COLO668 (cell line): ENCODE results near the gene KIF2C.
"Not testable (repeated sequence)": the region's sequence is repeated elsewhere in the genome, so short reads cannot be mapped to it uniquely, and the experiment has no call there.

Experiments used
- DNase-seq: peaks from one replicate; lab custom pipeline; 2025; ENCODE audit not compliant: unreplicated experiment; lab: John Stamatoyannopoulos, UW

Gene KIF2C

GRCh38 chr1:44792736-44793502 lies 53.3 kb downstream of the KIF2C start:
- DNase-seq: no peak

GRCh38 chr1:44797886-44798285 lies 58.2 kb downstream of the KIF2C start:
- not testable (repeated sequence) for DNase-seq

DNA sequence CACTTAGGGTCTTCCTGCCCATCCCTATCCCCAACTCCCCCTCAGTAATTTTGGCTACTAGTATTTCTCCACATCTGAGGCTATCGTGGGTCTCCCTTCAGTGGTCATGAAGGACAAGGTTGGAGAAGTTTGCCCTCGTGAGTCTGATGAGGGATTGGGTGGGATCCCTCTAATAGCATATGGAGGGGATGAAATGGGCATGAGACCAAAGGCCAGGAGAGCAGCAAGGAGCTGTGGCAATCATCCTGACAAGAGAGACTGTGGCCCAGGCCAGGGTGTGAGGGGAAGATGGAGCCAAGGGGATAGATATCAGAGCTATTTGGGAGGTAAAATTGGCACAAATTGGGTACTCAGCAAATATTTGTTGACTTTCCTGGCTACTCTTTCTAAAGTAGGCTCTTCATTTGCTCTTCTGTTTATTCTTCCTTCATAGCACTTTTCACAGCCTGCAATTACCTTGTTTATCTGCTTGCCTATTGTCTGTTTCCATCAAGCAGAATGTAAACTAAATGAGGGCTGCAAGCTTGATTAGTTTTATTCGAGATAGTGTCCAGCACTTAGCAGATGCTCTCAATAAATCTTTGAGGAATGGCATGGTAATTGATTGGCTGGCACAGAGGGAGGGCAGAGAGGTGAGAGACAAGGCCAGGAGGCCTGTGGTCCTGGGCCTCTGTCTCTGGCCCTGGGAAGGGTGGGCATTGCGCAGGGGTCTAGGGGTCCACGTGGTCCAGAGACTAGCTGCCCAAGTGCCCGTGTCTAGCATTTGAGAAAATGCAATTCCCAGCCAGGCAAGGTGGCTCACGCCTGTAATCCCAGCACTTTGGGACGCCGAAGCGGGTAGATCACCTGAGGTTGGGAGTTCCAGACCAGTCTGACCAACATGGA lies 59.1 kb downstream of the KIF2C start:
- no peak for DNase-seq

DNA sequence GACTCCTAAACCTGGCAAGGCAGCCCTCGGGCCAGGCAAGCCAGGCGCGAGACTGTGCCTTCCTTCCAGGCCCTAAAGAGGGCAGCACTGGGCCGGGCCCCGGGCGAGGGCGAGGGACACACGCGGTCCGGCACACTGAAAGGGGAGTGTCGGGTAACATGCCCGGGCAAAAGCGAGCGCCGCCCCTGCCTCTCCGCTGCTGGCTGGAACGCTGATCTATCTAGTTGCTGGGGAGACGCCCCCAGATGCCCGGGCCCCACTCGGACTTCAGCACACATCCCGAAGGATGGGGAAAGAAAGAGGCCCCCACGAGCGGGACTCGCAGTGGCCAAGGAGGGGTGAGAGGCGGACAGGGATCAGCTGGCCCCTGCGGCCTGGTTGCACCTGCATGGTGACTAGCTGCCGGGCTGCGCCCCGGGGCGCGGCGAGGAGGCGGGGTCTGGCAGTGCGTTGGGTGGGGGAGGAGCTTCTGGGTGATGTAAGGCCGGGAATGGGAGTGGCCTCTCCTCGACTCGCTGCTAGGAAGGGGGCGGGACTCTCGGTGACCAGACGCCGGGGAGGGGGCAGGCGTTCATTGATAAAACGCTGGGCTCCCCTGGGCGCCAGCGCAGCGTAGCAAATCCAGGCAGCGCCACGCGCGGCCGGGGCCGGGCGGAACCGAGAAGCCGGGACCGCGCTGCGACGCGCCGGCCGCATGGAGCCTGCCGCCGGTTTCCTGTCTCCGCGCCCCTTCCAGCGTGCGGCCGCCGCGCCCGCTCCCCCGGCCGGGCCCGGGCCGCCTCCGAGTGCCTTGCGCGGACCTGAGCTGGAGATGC lies 60.3 kb downstream of the KIF2C start, which contains the start of gene PLK3:
Gene PLK3, plus strand, starts transcription at position 608 of the 815 bp plus-strand sequence. Its CDS starts 87 bp downstream, at position 695.
- DNase-seq: peak; percentile 100

GRCh38 chr1:44801491-44802305 lies 62.1 kb downstream of the KIF2C start:
- no peak for DNase-seq

DNA sequence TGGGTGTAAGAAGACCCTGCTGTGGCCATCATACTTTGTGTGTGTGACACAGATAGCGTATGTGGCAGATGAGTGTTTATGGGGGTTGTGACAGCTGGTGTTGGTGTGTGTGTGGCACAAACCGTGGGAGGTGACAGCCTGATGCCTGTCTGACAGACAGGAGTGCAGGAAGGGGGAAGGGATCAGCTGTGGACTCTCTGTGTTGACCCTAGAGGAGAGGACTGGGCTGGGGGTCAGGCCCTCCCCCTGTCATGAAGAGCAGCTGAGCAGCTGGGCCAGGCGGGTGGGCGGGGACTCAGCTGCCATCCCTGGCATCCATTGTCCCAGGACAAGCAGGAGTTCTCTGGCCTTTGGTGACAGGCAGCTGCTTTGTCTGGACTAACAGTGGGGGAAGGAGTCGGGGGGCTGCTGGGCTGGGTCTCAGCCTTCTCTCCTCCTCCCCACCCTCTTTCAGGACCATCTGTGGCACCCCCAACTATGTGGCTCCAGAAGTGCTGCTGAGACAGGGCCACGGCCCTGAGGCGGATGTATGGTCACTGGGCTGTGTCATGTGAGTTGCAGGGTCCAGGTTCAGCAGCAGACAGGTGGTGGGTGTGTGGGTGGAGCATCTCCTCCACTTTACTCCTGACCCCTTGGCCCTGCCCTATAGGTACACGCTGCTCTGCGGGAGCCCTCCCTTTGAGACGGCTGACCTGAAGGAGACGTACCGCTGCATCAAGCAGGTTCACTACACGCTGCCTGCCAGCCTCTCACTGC lies 62.8 kb downstream of the KIF2C start:
- DNase-seq: no peak

- DNase-seq: no peak
Measured at GRCh38 chr1:44803062-44803311, 63.4 kb downstream of the KIF2C start.

DNA sequence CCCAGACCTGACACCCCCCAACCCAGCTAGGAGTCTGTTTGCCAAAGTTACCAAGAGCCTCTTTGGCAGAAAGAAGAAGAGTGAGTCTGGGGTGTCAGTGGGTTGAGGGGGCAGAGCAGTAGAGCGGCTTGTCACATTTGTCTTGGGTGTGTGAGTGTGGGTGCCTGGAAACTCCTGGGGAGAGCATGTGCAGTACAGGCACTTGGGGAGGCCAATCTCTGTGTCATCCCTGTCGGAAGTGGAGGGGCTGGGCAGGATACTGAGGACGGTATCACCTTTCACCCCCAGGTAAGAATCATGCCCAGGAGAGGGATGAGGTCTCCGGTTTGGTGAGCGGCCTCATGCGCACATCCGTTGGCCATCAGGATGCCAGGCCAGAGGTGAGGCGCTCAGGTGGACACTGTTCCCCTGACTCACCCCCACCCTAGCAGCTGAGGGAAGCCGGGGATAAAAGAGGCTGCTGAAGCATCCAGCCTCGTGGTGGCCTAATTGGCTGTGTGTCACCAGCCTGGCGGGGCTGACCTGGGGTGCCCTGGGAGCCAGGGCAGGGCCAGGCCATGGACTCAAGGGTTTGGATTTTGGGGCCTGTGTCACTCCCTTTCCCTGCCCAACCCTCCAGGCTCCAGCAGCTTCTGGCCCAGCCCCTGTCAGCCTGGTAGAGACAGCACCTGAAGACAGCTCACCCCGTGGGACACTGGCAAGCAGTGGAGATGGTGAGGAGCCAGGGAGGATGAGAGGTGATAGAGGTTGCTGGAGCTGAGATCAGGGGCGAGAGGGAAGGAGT lies 63.9 kb downstream of the KIF2C start:
- no peak for DNase-seq

DNA sequence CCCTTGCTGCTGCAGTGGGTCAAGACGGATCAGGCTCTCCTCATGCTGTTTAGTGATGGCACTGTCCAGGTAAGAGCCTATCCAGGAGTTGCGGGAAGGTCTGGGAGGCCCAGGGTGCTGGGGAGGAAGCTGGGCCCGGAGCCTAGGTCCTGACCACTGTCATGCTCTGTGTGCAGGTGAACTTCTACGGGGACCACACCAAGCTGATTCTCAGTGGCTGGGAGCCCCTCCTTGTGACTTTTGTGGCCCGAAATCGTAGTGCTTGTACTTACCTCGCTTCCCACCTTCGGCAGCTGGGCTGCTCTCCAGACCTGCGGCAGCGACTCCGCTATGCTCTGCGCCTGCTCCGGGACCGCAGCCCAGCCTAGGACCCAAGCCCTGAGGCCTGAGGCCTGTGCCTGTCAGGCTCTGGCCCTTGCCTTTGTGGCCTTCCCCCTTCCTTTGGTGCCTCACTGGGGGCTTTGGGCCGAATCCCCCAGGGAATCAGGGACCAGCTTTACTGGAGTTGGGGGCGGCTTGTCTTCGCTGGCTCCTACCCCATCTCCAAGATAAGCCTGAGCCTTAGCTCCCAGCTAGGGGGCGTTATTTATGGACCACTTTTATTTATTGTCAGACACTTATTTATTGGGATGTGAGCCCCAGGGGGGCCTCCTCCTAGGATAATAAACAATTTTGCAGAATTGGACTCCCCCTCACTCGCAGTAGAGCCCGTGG lies 65.8 kb downstream of the KIF2C start:
- no peak for DNase-seq

DNA sequence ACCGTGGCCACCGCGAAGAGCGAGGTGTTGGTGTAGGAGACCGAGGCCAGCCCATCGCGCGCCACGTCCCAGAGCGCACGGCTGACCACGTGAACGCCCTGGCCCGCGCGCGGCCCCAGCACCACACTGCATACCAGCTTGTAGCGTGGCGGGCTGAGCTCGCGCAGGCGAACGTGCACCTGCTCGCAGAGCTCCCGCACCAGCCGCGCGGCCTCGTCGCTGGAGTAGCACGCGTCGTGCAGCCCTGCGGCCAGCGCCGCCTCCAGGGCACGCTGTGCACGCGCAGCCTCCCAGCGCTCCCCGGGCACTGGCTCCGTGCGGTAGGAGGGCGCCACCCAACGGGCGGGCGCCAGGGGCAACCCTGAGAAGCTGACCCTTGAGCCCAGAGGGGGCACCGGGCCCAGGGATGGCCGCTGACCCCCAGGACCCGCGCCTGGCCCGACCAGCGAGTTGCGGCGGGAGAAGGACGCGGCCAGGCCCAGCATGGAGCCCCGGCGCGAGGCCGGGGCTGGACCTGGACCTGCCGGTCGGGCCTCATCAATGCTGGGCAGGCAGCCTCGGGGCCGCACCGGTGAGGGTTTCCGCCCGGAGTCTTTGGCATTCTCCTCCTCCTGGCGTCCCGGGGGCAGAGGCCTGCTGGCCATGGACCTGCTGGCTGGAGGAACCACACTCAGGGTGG lies 66.5 kb downstream of the KIF2C start:
- no peak for DNase-seq

- DNase-seq: no peak
Measured at GRCh38 chr1:44806704-44807363, 67.2 kb downstream of the KIF2C start, which contains the start of gene DYNLT4. Gene DYNLT4, minus strand, starts transcription at chr1:44807351. Its CDS starts 683 bp downstream, at chr1:44806668.

GRCh38 chr1:44807364-44808062 lies 67.9 kb downstream of the KIF2C start:
- DNase-seq: peak; percentile 97

- no peak for DNase-seq
Measured at GRCh38 chr1:44808063-44808937, 68.7 kb downstream of the KIF2C start, which contains the start of gene BTBD19. Gene BTBD19, plus strand, starts transcription at chr1:44808523. Its CDS starts 298 bp downstream, at chr1:44808821.

- no peak for DNase-seq
Measured at GRCh38 chr1:44808938-44809917, 69.6 kb downstream of the KIF2C start.
